Karpas-422 (cell line): ENCODE results near the gene LOX. TPM values are rescaled to one million over a fixed set of nuclear protein-coding genes. Genes with fewer than 3 reads are reported as not detected.
"Not testable (repeated sequence)": the region's sequence is repeated elsewhere in the genome, so short reads cannot be mapped to it uniquely, and the experiment has no call there.

ENCODE experiments used
- DNase-seq: peaks from one replicate; pipeline ENCODE4 v3.0.0-alpha.2; 2015
- H2AFZ ChIP-seq: fragments of 200-600 bp; sonication (generic); 2 replicates; pipeline ENCODE4 v1.6.1; 2014; ENCODE audit warnings: antibody characterized with exemption, low read length, mixed read lengths
- H3K27ac ChIP-seq: fragments of 200-600 bp; sonication (generic); 2 replicates; pipeline ENCODE4 v1.5.1; 2014; ENCODE audit warnings: mild to moderate bottlenecking, low read length, moderate library complexity
- H3K27me3 ChIP-seq: fragments of 200-600 bp; sonication (generic); 2 replicates; pipeline ENCODE4 v1.6.1; 2014; ENCODE audit warnings: low read length, mixed read lengths
- H3K36me3 ChIP-seq: fragments of 200-600 bp; sonication (generic); 2 replicates; pipeline ENCODE4 v1.6.1; 2014; ENCODE audit warnings: low read length, mixed read lengths; ENCODE audit not compliant: insufficient read depth
- H3K4me1 ChIP-seq: fragments of 200-600 bp; sonication (generic); 2 replicates; pipeline ENCODE4 v1.6.1; 2014; ENCODE audit warnings: mild to moderate bottlenecking, low read length, mixed read lengths
- H3K4me2 ChIP-seq: fragments of 200-600 bp; sonication (generic); 2 replicates; pipeline ENCODE4 v1.6.1; 2014; ENCODE audit warnings: low read length, low read depth, mild to moderate bottlenecking; ENCODE audit not compliant: poor library complexity, severe bottlenecking
- H3K4me3 ChIP-seq: fragments of 200-600 bp; sonication (generic); 2 replicates; pipeline ENCODE4 v1.5.1; 2014; ENCODE audit warnings: mild to moderate bottlenecking, antibody characterized with exemption, low read length, mixed read lengths
- H3K79me2 ChIP-seq: fragments of 200-600 bp; sonication (generic); 2 replicates; pipeline ENCODE4 v1.6.1; 2014; ENCODE audit warnings: mild to moderate bottlenecking, low read length, mixed read lengths
- H3K9ac ChIP-seq: fragments of 200-600 bp; sonication (generic); 2 replicates; pipeline ENCODE4 v1.6.0; 2014; ENCODE audit warnings: low read length
- H3K9me2 ChIP-seq: fragments of 200-600 bp; sonication (generic), shearing (Covaris generic); replicated peaks from 2 replicates; pipeline ENCODE4 v1.6.0; 2014; ENCODE audit warnings: mild to moderate bottlenecking, low read length, moderate library complexity; ENCODE audit not compliant: insufficient read depth
- H3K9me3 ChIP-seq: fragments of 300-700, 200-600 bp; sonication (generic); 2 replicates; pipeline ENCODE4 v1.6.1; 2014; ENCODE audit warnings: low read length, mixed read lengths
- H4K20me1 ChIP-seq: fragments of 200-600 bp; sonication (generic); 2 replicates; pipeline ENCODE4 v1.6.1; 2014; ENCODE audit warnings: mild to moderate bottlenecking, antibody characterized with exemption, low read length, low read depth; ENCODE audit not compliant: insufficient read depth
- total RNA-seq: library from RNA; depleted of rRNA; stranded (reverse); fragments of >200 nt; shearing (Covaris generic); gene quantifications from 2 replicates; pipeline ENCODE4 v1.2.3, GENCODE V29; 2014; ENCODE audit warnings: low replicate concordance

Gene LOX
- total RNA-seq, 1 experiment from 2014 or later, result not detected

DNA sequence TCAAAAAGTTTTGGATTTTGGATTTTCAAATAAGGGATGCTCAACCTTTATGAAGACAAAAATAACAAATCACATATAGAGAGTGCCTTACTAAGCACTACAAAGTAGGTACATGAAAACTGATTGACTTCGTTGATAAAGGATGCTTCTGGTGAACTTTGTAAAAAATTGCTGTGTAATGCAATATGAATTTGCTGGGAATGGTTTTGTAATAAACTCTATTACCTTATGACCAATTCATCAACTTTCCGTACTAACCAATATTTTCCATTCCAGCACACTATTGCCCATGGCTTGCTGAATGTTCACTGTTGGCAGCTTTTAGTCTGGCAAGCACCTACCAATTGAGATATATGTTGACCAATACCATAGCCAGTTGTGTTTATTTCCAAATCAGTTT lies 27.9 kb upstream of the LOX start:
- no peak overlapping the region for H3K27ac ChIP-seq
- no peaks in the 10 kb centered on the region for H3K9me3 ChIP-seq
- no peaks in the 10 kb centered on the region for H4K20me1 ChIP-seq
- H3K36me3 ChIP-seq, result no peaks in the 10 kb centered on the region
- H3K9me2 ChIP-seq, result no peaks in the 10 kb centered on the region
- H3K9ac ChIP-seq, result no peak overlapping the region
- H2AFZ ChIP-seq, result no peak overlapping the region
- H3K79me2 ChIP-seq, result no peaks in the 10 kb centered on the region
- no peaks in the 10 kb centered on the region for H3K27me3 ChIP-seq
- DNase-seq, result no peak
- no peaks in the 10 kb centered on the region for H3K4me1 ChIP-seq
- no peak overlapping the region for H3K4me2 ChIP-seq
- no peak overlapping the region for H3K4me3 ChIP-seq

DNA sequence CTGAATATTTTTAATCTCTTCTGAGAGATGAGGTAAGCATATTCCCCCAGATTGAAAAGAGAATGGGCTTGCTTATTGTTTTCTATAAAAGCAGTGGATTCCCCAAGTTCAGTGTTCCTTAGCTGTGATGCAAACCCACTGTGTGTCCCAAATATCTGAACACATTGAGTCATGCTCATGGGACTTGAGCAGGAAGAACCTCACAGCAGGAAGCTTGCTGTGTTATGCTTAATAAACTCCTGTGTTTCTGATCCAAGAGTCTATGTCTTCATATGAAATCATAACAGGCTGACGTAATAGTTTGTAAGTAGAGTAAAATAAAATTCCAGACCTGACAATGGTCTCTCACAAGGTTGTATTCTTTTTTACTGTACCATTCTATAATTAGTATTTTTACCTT lies 24.8 kb upstream of the LOX start:
- H3K27me3 ChIP-seq, result no peaks in the 10 kb centered on the region
- no peaks in the 10 kb centered on the region for H3K36me3 ChIP-seq
- no peak overlapping the region for H3K4me2 ChIP-seq
- H3K4me3 ChIP-seq, result no peak overlapping the region
- no peaks in the 10 kb centered on the region for H4K20me1 ChIP-seq
- no peak overlapping the region for H2AFZ ChIP-seq
- no peak overlapping the region for H3K27ac ChIP-seq
- no peak for DNase-seq
- no peaks in the 10 kb centered on the region for H3K4me1 ChIP-seq
- no peaks in the 10 kb centered on the region for H3K79me2 ChIP-seq
- H3K9me3 ChIP-seq, result no peaks in the 10 kb centered on the region
- no peak overlapping the region for H3K9ac ChIP-seq
- no peaks in the 10 kb centered on the region for H3K9me2 ChIP-seq

DNA sequence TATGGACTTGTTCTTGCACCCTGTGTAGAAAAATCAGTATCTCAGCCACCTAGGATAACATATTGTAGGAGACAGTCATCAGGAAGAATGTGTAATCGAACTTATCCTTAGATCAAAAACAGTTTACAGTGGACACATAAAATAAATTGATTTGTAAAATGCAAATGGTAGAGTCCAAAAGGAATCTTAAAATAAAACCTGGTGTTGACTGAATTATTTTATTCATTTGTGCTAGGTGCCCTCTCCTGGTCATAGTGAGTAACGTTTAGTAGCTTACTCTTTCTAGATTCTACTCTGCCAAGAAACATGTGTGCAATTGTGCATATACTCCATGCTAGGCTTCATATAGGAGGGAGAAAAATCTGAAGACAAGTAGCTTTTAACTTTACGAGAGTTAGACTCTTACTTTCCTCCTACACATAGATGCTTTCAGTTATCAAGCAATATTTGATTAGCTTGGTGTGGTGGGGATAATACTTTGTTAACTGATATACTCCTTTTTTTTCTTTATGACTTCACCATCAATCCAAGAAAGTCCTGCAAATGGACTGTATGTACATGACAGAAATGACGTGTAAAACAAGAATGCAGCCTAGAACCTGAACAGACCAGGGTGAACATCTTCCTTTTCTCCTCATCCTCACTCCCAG lies 23.7 kb upstream of the LOX start:
- H3K4me3 ChIP-seq, result no peak overlapping the region
- no peaks in the 10 kb centered on the region for H3K9me3 ChIP-seq
- H4K20me1 ChIP-seq, result no peaks in the 10 kb centered on the region
- no peak overlapping the region for H3K27ac ChIP-seq
- DNase-seq, result peak; percentile 80
- no peak overlapping the region for H3K9ac ChIP-seq
- no peaks in the 10 kb centered on the region for H3K27me3 ChIP-seq
- no peaks in the 10 kb centered on the region for H3K4me1 ChIP-seq
- H3K9me2 ChIP-seq, result no peaks in the 10 kb centered on the region
- no peak overlapping the region for H3K4me2 ChIP-seq
- no peak overlapping the region for H2AFZ ChIP-seq
- H3K79me2 ChIP-seq, result no peaks in the 10 kb centered on the region
- no peaks in the 10 kb centered on the region for H3K36me3 ChIP-seq

DNA sequence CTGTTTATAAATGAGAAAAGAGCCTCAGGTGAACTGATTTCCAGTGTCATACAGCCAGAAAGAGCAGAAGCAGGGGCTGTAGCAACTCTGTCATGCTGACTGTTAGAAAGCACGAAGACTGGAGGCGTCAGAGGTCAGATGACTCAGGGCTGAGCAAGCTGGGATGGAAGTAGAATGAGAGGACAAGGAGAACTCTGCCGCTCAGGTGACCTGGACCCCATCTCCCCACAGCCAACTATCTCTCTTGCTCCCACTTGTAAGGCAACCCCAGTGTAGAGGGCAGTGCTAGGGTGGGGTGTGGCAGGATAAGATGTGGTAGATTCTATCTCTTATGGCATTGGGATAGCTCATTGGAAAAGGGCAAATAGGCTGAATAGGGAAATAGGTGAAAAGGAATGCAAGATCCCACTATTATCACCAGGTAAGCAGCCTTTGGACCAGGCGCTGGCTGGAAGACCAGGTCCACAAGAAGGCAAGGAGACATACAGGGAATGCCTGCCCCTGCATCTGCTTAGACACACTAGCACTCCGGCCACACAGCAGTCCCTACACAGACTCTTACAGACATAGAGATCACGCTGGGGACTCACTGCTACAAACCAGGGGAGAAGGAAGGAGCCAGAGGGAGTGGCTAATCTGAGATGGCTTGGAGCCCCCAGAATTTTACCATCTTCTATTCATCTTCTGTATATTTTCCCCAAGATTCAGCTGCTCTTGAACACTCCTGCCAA lies 21.2 kb upstream of the LOX start:
- H3K4me3 ChIP-seq, result no peak overlapping the region
- no peaks in the 10 kb centered on the region for H4K20me1 ChIP-seq
- H3K79me2 ChIP-seq, result no peaks in the 10 kb centered on the region
- H3K4me2 ChIP-seq, result no peak overlapping the region
- H3K9ac ChIP-seq, result no peak overlapping the region
- H3K4me1 ChIP-seq, result no peaks in the 10 kb centered on the region
- no peak overlapping the region for H2AFZ ChIP-seq
- no peak for DNase-seq
- no peaks in the 10 kb centered on the region for H3K9me3 ChIP-seq
- H3K9me2 ChIP-seq, result no peaks in the 10 kb centered on the region
- no peaks in the 10 kb centered on the region for H3K27me3 ChIP-seq
- no peak overlapping the region for H3K27ac ChIP-seq
- no peaks in the 10 kb centered on the region for H3K36me3 ChIP-seq

DNA sequence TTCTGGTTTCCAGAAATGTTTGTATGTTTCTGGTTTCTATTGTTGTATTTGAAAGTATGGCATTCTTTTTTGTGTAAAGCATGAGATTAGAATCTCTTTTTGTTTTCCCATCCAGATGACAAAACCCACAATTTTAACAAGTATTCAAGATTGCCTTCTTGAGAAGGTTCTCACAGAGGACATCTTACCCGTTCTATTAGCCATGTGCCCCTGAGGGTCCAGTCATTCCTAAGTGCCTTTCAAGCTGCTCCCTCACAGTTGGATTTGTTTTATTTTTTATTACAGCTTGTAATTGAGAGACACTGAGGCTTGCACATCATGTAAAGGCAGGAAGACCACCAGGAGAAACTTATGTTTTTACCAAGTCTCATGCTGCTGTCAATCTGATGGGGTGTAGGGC lies 19.3 kb upstream of the LOX start:
- no peaks in the 10 kb centered on the region for H3K9me3 ChIP-seq
- H3K36me3 ChIP-seq, result no peaks in the 10 kb centered on the region
- H3K4me1 ChIP-seq, result no peaks in the 10 kb centered on the region
- no peak overlapping the region for H3K9ac ChIP-seq
- H4K20me1 ChIP-seq, result no peaks in the 10 kb centered on the region
- no peak overlapping the region for H2AFZ ChIP-seq
- no peak overlapping the region for H3K4me2 ChIP-seq
- no peaks in the 10 kb centered on the region for H3K27me3 ChIP-seq
- no peak for DNase-seq
- H3K9me2 ChIP-seq, result no peaks in the 10 kb centered on the region
- H3K4me3 ChIP-seq, result no peak overlapping the region
- H3K27ac ChIP-seq, result no peak overlapping the region
- H3K79me2 ChIP-seq, result no peaks in the 10 kb centered on the region

DNA sequence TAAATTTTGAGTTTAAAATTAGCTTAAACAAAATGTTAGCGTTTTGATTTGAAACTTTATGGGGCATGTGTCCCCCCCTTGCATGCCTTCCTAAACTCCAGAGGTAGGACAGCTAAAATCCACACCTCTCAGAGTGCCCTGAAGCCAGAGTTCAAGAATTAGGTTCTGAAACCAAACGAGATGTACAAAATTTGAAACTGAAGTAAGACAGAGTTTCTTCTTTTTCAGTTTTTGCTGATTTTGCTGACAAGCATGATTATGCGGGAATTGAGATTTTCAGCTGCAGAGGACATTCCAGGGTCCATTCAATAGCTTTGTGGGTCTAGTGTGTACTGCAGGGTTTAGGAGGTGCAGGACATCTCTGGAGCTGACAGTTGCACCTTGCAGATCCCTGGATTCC lies 17.1 kb upstream of the LOX start:
- Histone ChIP-seq H3K9ac (no peak overlapping the region), H3K27me3 (no peaks in the 10 kb centered on the region), H3K36me3 (no peaks in the 10 kb centered on the region), H3K4me1 (no peaks in the 10 kb centered on the region), H3K79me2 (no peaks in the 10 kb centered on the region), H3K9me2 (no peaks in the 10 kb centered on the region), H2AFZ (no peak overlapping the region), H3K4me3 (no peak overlapping the region), H3K4me2 (no peak overlapping the region), H4K20me1 (no peaks in the 10 kb centered on the region), H3K27ac (no peak overlapping the region), H3K9me3 (no peaks in the 10 kb centered on the region)
- DNase-seq, result no peak

DNA sequence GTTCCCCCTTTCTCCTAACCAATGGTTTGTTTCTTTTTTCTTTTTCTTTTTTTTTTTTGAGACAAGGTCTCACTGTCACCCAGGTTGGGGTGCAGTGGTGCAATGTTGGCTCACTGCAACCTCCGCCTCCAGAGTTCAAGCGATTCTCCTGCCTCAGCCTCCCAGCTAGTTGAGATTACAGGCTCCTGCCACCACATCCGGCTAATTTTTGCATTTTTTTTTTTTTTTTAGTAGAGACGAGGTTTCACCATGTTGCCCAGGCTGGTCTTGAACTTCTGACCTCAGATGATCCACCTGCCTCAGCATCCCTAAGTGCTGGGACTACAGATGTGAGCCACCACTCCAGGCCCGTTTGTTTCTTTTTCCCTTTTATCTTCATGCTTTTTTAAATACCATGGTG lies 16.2 kb upstream of the LOX start:
- not testable (repeated sequence) for H3K27me3 ChIP-seq, DNase-seq, H3K27ac ChIP-seq

DNA sequence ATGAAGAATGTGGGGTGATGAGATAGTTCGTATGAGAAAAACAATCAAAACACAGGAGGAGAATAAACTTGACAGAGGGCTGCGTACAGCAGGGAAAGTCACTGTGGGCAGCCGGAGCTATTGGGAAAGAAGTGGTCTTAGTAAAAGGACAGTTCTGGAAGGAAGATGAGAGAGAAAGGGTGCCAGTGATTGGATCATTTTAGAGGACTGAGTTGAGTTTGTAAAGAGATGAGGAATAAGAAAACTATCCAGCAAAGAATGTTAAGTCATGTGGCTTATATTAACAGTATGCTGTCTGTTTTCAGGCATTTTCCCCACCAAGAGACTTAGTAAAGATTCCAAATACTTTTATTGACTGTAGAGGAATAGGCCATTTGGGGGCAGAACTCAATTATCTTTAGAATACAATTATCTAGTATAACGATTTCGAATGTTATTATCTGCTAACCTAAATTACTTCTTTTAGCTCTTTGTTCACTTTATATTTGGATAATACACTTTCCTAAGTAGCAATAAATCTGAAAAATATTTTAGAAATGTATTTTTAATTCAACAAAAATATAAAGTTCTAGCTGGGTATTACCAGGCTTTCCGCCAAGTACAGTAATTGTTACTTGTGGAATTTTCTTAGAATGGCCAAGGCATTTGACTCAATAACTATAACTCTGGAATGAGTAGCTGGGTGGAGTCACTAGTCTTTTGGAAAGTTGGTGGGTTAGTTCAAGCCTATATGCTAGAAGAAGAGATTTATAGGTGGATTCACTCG lies 15.5 kb upstream of the LOX start:
- H3K9ac ChIP-seq, result no peak overlapping the region
- H3K79me2 ChIP-seq, result no peaks in the 10 kb centered on the region
- H2AFZ ChIP-seq, result no peak overlapping the region
- no peak overlapping the region for H3K4me3 ChIP-seq
- no peaks in the 10 kb centered on the region for H4K20me1 ChIP-seq
- no peak overlapping the region for H3K27ac ChIP-seq
- H3K4me2 ChIP-seq, result no peak overlapping the region
- H3K9me3 ChIP-seq, result no peaks in the 10 kb centered on the region
- DNase-seq, result no peak
- no peaks in the 10 kb centered on the region for H3K36me3 ChIP-seq
- H3K4me1 ChIP-seq, result no peaks in the 10 kb centered on the region
- H3K9me2 ChIP-seq, result no peaks in the 10 kb centered on the region
- H3K27me3 ChIP-seq, result no peaks in the 10 kb centered on the region

More for the DNA sequence above, 16.2 kb upstream of the LOX start:
- H3K79me2 ChIP-seq, H4K20me1 ChIP-seq, H3K4me1 ChIP-seq, H3K9me2 ChIP-seq, H3K4me2 ChIP-seq, H3K9ac ChIP-seq, H3K36me3 ChIP-seq, H2AFZ ChIP-seq, H3K9me3 ChIP-seq, H3K4me3 ChIP-seq: not testable (repeated sequence)
